KOPT-K1 (cell line): ENCODE measurements around the gene ARID1A.
A peak's percentile ranks its signal among the peaks of the same experiment; 100 is the strongest.
"Not testable (repeated sequence)": the region's sequence is repeated elsewhere in the genome, so short reads cannot be mapped to it uniquely, and the experiment has no call there.

Experiments used
- H3K27ac ChIP-seq: fragments of 200-600 bp; sonication (generic); 2 replicates; pipeline ENCODE4 v1.5.1; 2016; ENCODE audit warnings: antibody characterized with exemption, mild to moderate bottlenecking, low read depth, low read length; ENCODE audit not compliant: poor library complexity, severe bottlenecking
- H3K36me3 ChIP-seq: fragments of 200-600 bp; sonication (generic); 2 replicates; pipeline ENCODE4 v1.5.1; 2017; ENCODE audit warnings: antibody characterized with exemption, mild to moderate bottlenecking, low read length, moderate library complexity; ENCODE audit not compliant: insufficient read depth
- H3K9me3 ChIP-seq: fragments of 200-600 bp; sonication (generic); 2 replicates; pipeline ENCODE4 v1.5.1; 2017; ENCODE audit warnings: antibody characterized with exemption, low read length, mild to moderate bottlenecking; ENCODE audit not compliant: insufficient read depth, poor library complexity, severe bottlenecking

Gene ARID1A

DNA sequence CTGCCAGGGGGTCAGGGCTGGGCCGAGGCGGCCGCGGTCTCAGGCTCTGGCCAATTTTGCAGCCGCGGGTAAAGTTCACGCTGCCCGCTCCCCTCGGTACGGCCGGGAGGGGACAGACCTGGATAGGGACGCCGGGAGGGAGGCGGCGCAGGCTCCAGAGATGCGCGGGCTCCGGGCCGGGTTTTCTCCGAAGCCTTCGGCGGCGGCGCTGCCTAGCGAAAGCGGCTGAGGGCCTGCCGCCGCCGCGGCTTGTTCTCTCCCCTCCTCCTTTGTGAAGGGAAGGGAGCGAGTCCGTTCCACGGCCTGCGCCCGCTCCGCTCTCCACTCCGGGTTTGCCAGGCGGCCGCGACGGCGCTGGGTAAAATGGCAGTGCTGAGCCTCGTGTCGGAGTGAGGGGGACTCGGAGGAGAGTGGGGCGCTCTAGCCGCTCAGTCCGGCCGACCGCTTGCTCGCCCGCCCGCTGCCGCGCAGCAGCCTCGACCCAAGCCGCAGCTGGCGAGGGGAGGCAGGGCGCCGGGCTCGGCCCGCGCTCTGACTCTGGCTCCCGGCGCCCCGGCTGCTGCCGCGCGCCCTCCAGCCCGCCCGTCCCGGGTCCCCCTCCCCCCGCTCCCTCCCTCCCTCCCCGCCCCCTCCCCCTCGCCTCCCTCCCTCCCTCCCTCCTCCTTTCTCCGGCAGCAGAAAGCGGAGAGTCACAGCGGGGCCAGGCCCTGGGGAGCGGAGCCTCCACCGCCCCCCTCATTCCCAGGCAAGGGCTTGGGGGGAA lies at the start of gene ARID1A:
Gene ARID1A, plus strand, starts transcription at position 660 of the 763 bp plus-strand sequence. CDS start 389 bp downstream, outside the sequence.
- Histone ChIP-seq H3K27ac (peak within 1 kb of the TSS; percentile 100), H3K36me3 (peaks cover 22% of the 10 kb centered on the region), H3K9me3 (no peaks in the 10 kb centered on the region)

DNA sequence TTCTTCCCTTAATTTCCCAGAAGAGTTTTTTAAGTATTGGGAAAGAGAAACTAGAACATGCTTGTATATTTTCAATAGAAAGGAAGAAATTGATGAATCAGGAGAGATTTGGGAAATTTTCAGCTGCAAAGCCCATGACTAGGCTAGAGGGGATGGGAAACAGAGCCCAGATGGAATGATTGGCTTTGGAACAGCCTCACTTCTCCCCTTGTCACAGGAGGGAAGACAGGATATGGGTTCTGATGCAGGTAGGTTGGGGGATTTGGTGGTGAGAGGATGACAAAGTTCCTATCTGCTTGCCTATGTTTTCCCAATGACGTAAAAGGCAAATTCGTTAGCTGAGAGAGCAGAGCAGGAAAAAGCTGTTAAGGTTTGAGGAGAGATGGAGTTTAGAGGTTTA lies 31.0 kb upstream of the ARID1A start:
- H3K36me3 ChIP-seq = no peaks in the 10 kb centered on the region
- no peak overlapping the region for H3K27ac ChIP-seq
- no peaks in the 10 kb centered on the region for H3K9me3 ChIP-seq

DNA sequence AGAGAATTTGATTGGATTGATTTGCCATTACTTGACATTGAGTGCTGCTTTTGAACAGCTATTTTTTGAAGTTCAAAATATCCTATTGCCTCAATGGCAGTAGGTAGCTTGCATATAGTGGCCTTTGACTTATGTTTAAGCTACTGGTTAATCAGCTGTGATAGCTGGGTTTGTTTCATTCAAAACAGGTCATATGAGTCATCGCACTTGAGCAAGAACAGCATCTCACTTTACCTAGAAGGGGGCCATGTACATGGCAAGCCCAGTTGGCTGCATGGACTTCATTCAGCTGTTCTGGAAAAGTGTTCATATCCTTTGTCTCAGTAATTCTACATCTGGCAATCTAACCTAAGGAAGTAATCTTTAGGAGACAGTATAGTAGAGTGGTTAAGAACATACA lies 29.0 kb upstream of the ARID1A start:
- Histone ChIP-seq H3K9me3 (no peaks in the 10 kb centered on the region), H3K27ac (no peak overlapping the region), H3K36me3 (no peaks in the 10 kb centered on the region)

DNA sequence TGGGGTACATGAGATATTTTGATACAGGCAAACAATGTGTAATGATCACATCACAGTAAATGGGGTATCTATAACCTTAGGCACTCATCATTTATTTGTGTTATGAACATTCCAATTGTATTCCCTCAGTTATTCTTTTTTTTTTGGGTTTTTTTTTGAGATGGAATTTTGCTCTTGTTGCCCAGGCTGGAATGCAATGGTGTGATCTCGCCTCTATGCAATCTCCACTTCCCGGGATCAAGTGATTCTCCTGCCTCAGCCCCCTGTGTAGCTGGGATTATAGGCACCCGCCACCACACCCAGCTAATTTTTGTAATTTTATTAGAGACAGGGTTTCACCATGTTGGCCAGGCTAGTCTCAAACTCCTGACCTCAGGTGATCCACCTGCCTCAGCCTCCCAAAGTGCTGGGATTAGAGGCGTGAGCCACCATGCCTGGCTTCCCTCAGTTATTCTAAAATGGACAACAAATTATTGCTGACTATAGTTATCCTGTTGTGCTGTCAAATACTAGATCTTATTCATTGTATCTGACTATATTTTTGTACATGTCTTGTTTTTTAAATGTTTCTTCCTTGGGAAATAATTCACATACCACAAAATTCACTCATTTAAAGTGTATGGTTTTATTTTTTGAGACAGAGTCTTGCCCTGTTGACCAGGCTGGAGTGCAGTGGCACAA lies 27.6 kb upstream of the ARID1A start:
- not testable (repeated sequence) for H3K36me3 ChIP-seq, H3K27ac ChIP-seq, H3K9me3 ChIP-seq

DNA sequence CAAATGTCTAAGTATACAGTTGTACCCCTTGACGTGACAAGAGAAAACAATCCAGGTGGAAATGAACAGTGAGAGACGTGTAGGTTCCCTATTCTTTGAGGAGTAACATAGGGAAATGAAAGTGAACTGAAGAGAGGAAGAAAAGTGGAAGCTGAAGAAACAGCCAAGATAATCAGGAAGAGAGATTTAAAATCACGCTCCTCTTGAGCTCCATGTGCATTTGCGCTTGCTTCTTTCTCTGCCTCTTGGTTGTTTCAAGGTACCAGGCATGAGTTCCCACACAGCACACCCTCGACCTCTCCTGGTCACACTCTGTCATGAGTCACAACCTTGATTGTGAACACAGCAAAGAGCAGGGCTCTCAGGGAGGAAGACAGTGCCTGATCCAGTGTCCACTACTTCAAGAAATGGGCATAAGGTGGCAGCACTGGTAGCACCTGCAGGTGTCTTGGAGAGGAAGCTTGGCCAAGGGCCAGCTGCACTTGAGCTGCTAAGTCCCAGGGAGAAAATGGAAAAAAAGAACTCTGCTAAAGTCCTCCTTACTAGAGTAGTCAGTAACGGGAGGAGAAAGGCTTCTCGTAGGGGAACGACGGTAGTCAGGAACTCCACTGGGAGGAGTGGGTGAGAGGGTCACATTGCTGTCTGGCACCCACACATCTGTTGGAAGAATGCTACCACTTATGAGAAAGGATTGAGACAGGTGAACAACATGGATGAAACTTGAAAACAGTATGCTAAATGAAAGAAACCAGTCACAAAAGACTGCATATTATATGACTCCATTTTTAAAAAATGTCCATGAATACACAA lies 18.3 kb upstream of the ARID1A start:
- Histone ChIP-seq H3K27ac (no peak overlapping the region), H3K36me3 (no peaks in the 10 kb centered on the region), H3K9me3 (no peaks in the 10 kb centered on the region)

GRCh38 chr1:26684763-26685508 lies 10.9 kb upstream of the ARID1A start:
- no peaks in the 10 kb centered on the region for H3K9me3 ChIP-seq
- H3K27ac ChIP-seq = no peak overlapping the region
- H3K36me3 ChIP-seq = no peaks in the 10 kb centered on the region

DNA sequence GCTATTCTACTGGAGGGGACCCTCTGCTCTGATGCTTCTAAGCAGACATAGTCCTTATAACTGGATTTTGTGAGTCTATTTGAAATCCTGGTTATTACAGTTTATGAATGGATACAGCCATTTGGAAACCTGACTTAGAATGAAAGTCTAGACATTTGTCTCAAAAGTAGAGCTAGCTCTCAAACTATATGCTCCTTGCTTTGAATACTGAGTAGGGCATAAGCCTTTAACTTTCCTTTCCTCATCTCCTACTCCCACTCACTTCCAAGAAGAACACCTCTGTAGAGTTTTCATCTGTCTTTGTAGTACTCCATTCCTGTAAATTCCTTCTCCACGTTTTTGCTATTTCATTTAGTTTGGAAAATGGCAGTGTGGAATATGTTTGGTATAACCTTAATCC lies 9.0 kb upstream of the ARID1A start:
- no peaks in the 10 kb centered on the region for H3K36me3 ChIP-seq
- H3K9me3 ChIP-seq = no peaks in the 10 kb centered on the region
- H3K27ac ChIP-seq = no peak overlapping the region

DNA sequence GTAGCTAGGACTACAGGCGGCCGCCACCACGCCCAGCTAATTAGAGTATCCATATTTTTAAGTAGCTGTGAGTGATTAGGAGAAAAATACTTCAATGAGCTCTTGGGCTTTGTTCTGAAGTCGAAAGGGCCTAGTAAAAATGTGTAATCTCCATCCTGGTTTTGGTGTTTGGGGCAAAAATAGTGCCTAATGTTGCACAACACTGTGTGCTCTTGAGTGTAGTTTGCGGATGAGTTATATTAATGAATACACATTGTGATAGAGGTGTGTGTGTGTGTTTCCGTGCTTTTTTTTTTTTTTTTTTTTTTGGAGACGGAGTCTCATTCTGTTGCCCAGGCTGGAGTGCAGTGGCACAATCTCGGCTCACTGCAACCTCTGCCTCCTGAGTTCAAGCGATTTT lies 6.3 kb upstream of the ARID1A start:
- no peak overlapping the region for H3K27ac ChIP-seq

GRCh38 chr1:26690157-26690556 lies 5.7 kb upstream of the ARID1A start:
- Histone ChIP-seq H3K9me3 (no peaks in the 10 kb centered on the region), H3K36me3 (no peaks in the 10 kb centered on the region), H3K27ac (no peak overlapping the region)

More for the DNA sequence above, 6.3 kb upstream of the ARID1A start:
- no peaks in the 10 kb centered on the region for H3K9me3 ChIP-seq
- no peaks in the 10 kb centered on the region for H3K36me3 ChIP-seq

GRCh38 chr1:26690576-26691031 lies 5.2 kb upstream of the ARID1A start:
- no peaks in the 10 kb centered on the region for H3K36me3 ChIP-seq
- no peak overlapping the region for H3K27ac ChIP-seq

DNA sequence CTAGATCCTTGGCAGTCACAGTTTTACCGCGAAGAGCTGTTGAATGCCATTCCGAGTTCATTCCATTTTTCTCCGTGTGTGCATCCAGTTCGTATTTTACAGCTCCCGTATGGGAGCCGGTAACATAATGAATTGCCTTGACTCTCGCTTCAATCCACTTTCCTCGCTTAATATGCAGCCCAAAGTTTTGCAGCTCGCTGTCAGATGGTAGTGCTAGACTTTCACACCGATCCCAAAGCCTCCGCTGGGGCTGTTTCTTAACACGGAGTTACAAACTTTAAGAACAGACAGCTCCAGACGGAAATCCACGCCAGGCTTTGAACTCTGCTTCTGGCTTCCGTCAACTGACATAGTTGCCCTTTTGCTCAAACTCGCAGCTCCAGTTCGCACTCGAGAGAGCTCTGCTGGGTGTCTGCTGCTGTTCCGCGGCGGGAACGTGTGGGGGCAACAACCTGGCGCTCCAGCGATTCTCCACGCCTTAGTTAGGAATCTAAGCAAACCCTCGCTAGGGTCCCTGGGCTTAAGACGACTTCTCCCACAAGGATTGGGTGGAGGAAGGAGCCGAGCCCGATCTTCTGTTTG lies 3.5 kb upstream of the ARID1A start:
- Histone ChIP-seq H3K9me3 (no peaks in the 10 kb centered on the region), H3K36me3 (no peaks in the 10 kb centered on the region), H3K27ac (peak overlapping the region; percentile 100)

More at GRCh38 chr1:26690576-26691031, 5.2 kb upstream of the ARID1A start:
- H3K9me3 ChIP-seq = no peaks in the 10 kb centered on the region

DNA sequence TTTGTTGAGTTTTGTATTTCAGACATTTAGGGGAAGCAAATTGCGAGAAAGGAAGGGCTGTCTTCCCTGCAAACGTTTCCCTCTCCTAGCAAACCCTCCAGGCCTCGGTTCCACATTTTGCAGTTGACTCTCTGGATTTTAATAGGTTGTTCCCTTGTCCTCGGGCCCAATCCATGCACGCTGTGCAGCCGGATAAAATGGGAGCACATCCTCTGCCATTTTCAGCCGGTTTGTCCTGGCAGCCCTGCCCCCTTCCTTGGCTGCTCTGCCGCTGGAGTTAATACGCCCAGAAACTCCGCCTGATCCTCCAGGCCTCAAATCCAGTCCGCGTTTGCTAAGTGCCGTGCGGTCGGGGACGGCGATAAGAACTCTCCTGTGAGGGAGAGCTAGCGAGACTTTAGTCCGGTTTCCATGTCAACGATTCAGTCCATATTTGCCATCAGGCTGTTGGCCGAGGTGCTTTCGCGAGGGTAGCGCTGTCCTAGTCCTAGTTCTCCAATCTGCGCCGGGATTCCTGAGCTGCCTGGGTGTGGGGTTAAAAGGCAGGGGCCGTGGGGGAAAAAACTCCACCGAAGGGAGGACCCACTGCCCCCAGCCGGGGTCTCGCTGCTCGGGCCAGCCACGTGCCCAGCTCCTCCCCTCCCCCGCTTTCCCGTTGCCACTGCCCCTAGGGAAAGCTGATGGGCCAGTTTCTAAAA lies 2.9 kb upstream of the ARID1A start:
- H3K36me3 ChIP-seq = no peaks in the 10 kb centered on the region
- peak overlapping the region; percentile 100 for H3K27ac ChIP-seq
- H3K9me3 ChIP-seq = no peaks in the 10 kb centered on the region

GRCh38 chr1:26693599-26694572 lies 1.9 kb upstream of the ARID1A start:
- peak overlapping the region; percentile 100 for H3K27ac ChIP-seq

More at GRCh38 chr1:26693599-26694572, 1.9 kb upstream of the ARID1A start:
- Histone ChIP-seq H3K36me3 (peaks cover 6% of the 10 kb centered on the region; the same call in 1 of the 2 replicates), H3K9me3 (no peaks in the 10 kb centered on the region)
